ENCODE measurements around the gene SNAI3. TPM values are rescaled to one million over a fixed set of nuclear protein-coding genes. Genes with fewer than 3 reads are reported as not detected.

The SNAI3 gene
- total and polyA plus RNA-seq, 2 experiments from 2014 or later, result 10.3 to 19.4 TPM

GRCh38 chr16:88732961-88733294, 46.6 kb upstream of the SNAI3 start:
- H3K27me3 Mint-ChIP-seq (ENCODE audit: insufficient read depth, low read depth, poor library complexity), result peaks cover 12% of the 10 kb centered on the region
- DNase-seq (ENCODE audit: low spot score) (no peak), ATAC-seq (no peak)
- no peak overlapping the region for H3K27ac ChIP-seq (ENCODE audit: low read depth)
- H3K9me3 Mint-ChIP-seq, result no peaks in the 10 kb centered on the region
- no peak overlapping the region for H2AFZ ChIP-seq
- H4K20me1 ChIP-seq (replicated peaks; ENCODE audit: insufficient read depth), result no peaks in the 10 kb centered on the region
- peaks cover 9% of the 10 kb centered on the region; the same call in 1 of the 3 replicates for H3K36me3 Mint-ChIP-seq (ENCODE audit: low read depth)
- no peaks in the 10 kb centered on the region for H3K9me2 ChIP-seq (ENCODE audit: insufficient read depth)
- no peaks in the 10 kb centered on the region for H3K79me2 ChIP-seq (replicated peaks; ENCODE audit: insufficient read depth)
- H3K4me1 Mint-ChIP-seq, result no peaks in the 10 kb centered on the region
- TF ChIP-seq EZH2 (IDR thresholded peaks at IDR 0.05; ENCODE audit: low read depth, unreplicated experiment), result no peak
- no peak for TF ChIP-seq ETS1 (IDR thresholded peaks at IDR 0.05)
- no peak for TF ChIP-seq EZH2phosphoT487 (IDR thresholded peaks at IDR 0.05; ENCODE audit: unreplicated experiment)
- no peak for TF ChIP-seq NANOG (IDR thresholded peaks at IDR 0.05; ENCODE audit: borderline replicate concordance)
- no peak for TF ChIP-seq POLR2AphosphoS5 (IDR thresholded peaks at IDR 0.05; ENCODE audit: low read depth)
- no peak for TF ChIP-seq ZNF331 (CRISPR knock-in tag; IDR thresholded peaks at IDR 0.05; ENCODE audit: low read depth)
- no peak for TF ChIP-seq CREB1 (CRISPR knock-in tag; IDR thresholded peaks at IDR 0.05; ENCODE audit: low read depth)
- no peak for TF ChIP-seq CTCF (conservative IDR thresholded peaks at IDR 0.05; ENCODE audit: low read depth in 2 of 2)
- no peak for TF ChIP-seq STAT1 (IDR thresholded peaks at IDR 0.05; ENCODE audit: unreplicated experiment)
- no peak for TF ChIP-seq ZNF114 (CRISPR knock-in tag; IDR thresholded peaks at IDR 0.05)
- TF ChIP-seq REST (IDR thresholded peaks at IDR 0.05; ENCODE audit: unreplicated experiment), result no peak
- no peak for TF ChIP-seq ZNF462 (CRISPR knock-in tag; IDR thresholded peaks at IDR 0.05)
- TF ChIP-seq JUNB (IDR thresholded peaks at IDR 0.05; ENCODE audit: unreplicated experiment), result no peak
- H3K27me3 ChIP-seq (ENCODE audit: insufficient read depth), result no peaks in the 10 kb centered on the region
- no peaks in the 10 kb centered on the region for H3K36me3 ChIP-seq (ENCODE audit: insufficient read depth)
- H3K4me1 ChIP-seq (ENCODE audit: insufficient read depth), result no peaks in the 10 kb centered on the region
- no peak overlapping the region for H3K4me3 Mint-ChIP-seq
- no peaks in the 10 kb centered on the region for H3F3A ChIP-seq (replicated peaks; ENCODE audit: low read depth)
- H3K4me2 ChIP-seq, result no peak overlapping the region
- H3K4me3 ChIP-seq, result no peak overlapping the region
- no peak overlapping the region for H3K27ac Mint-ChIP-seq

Data from GM23338 (cell line).